ENCODE measurements around the gene NCKAP5.

DNA sequence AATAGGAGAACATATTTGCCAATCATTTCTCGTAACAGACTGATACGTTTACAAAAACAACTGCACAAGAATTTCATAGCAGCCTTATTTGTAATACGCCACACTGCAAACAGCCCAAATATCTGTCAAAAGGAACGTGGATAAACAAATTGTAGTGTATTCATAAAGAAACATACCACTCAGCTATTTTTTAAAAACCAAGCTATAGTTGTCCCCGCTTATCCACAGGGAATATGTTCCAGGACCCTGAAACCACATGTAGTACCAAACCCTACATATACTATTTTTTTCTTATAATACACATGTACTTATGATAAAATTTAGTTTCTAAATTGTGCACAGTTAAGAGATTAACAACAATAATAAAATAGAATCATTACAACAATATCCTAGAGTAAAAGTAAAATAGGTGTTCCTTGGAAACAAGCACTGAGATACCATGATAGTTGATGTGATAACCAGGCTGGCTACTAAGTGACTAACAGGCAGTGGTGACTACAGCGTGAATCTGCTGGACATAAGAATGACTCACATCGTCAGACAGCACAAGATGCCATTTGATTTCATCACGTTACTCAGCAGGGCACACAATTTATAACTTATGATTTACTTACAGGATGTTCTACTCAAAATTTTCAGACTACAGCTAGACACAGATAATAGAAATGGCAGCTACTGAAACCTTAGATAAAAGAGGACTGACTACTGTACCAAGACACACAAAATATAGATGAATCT, 367.4 kb downstream of the NCKAP5 start:
- TF ChIP-seq YY1 (IDR thresholded peaks at IDR 0.05) (no peak), CTCF (IDR thresholded peaks at IDR 0.05; ENCODE audit: low read depth, low read length, missing input control) (no peak), RXRA (IDR thresholded peaks at IDR 0.05) (no peak)
